HepG2 (cell line): ENCODE measurements around the gene CHIC2. TPM values are rescaled to one million over a fixed set of nuclear protein-coding genes. Genes with fewer than 3 reads are reported as not detected.

Source experiments
- ATAC-seq: fragments of 200-7000 bp; cut with Tn5 transposase; 3 replicates; pipeline ENCODE4 v1.9.1; 2020; ENCODE audit warnings: mild to moderate bottlenecking, moderate library complexity
- BruUV-seq: library from RNA; stranded (reverse); fragments of 400-500 nt; replicated peaks from 2 replicates; lab custom pipeline; 2021; lab: Mats Ljungman, UMichigan
- CTCF ChIA-PET: fragments of 300-600 bp; formaldehyde crosslinking; extraction: SDS; loops from one replicate; lab custom pipeline; 2021; ENCODE audit warnings: low total read pairs, inconsistent platforms, low intra/inter-chr PET ratio; lab: Yijun Ruan, JAX
- POLR2A ChIA-PET: fragments of 350-600 bp; sonication (Branson Sonifier 250); formaldehyde crosslinking; loops from one replicate; lab custom pipeline; 2020; ENCODE audit warnings: antibody characterized with exemption, inconsistent platforms; lab: Yijun Ruan, JAX
- DNase-seq: peaks from one replicate; pipeline ENCODE4 v3.0.0-alpha.2; 2015; ENCODE audit warnings: low spot score
- FAIRE-seq: peaks from 3 replicates; lab custom pipeline; 2011; peaks lifted over from hg19 to GRCh38; lab: Jason Lieb, UNC
- H2AFZ ChIP-seq: one replicate; pipeline ENCODE4 v1.6.1; 2011; ENCODE audit warnings: low read length, inconsistent platforms
- H3K27ac ChIP-seq: fragments of 300-600 bp; 3 replicates; pipeline ENCODE4 v1.8.0; 2011; ENCODE audit warnings: mixed run types, mild to moderate bottlenecking, mixed read lengths, low read length, inconsistent platforms; ENCODE audit not compliant: insufficient read depth; ENCODE audit errors: extremely low read length
- H3K27me3 ChIP-seq, 2 experiments: fragments of 200-600 bp in 1 of 2; 2 replicates in 1 of 2; 3 replicates in 1 of 2; pipeline versions ENCODE4 v1.6.0 to v1.8.0; 2011; ENCODE audit warnings: low read length in 2 of 2, mild to moderate bottlenecking in 2 of 2, moderate library complexity in 2 of 2, inconsistent platforms in 1 of 2; ENCODE audit not compliant: insufficient read depth in 2 of 2, control insufficient read depth in 1 of 2
- H3K36me3 ChIP-seq, 2 experiments: fragments of 200-600 bp in 1 of 2; replicated peaks in 1 of 2; 2 replicates in 1 of 2; 3 replicates in 1 of 2; pipeline versions ENCODE4 v1.5.1 to v1.8.0; 2011; ENCODE audit warnings: low read length in 2 of 2, inconsistent platforms in 1 of 2; ENCODE audit not compliant: insufficient read depth in 2 of 2, control insufficient read depth in 1 of 2
- H3K4me1 ChIP-seq: 2 replicates; pipeline ENCODE4 v1.5.1; 2012; ENCODE audit warnings: low read length, inconsistent platforms; ENCODE audit not compliant: insufficient read depth
- H3K4me2 ChIP-seq: 2 replicates; pipeline ENCODE4 v1.6.0; 2011; ENCODE audit warnings: low read depth, low read length, inconsistent platforms
- H3K4me3 ChIP-seq, 3 experiments: fragments of 200-600 bp in 1 of 3; sonication (generic), shearing (Covaris generic) in 1 of 3; replicated peaks in 1 of 3; 2 replicates each; pipeline ENCODE4 v1.5.1; 2011 to 2016; ENCODE audit warnings: low read length in 3 of 3, inconsistent platforms in 2 of 3, low read depth in 2 of 3, mild to moderate bottlenecking in 2 of 3, control low read depth in 1 of 3, mixed read lengths in 1 of 3; ENCODE audit not compliant: insufficient read depth in 1 of 3
- H3K79me2 ChIP-seq: one replicate; pipeline ENCODE4 v1.6.1; 2011; ENCODE audit warnings: low read length, inconsistent platforms; ENCODE audit not compliant: insufficient read depth
- H3K9ac ChIP-seq: 2 replicates; pipeline ENCODE4 v1.6.0; 2011; ENCODE audit warnings: mild to moderate bottlenecking, low read depth, low read length, inconsistent platforms; ENCODE audit not compliant: insufficient read depth
- H3K9me3 ChIP-seq: 2 replicates; pipeline ENCODE4 v1.5.1; 2012; ENCODE audit warnings: mild to moderate bottlenecking, low read length
- H4K20me1 ChIP-seq: 2 replicates; pipeline ENCODE4 v1.6.0; 2011; ENCODE audit warnings: inconsistent platforms, mild to moderate bottlenecking, low read length, moderate library complexity; ENCODE audit not compliant: insufficient read depth
- ARNTL ChIP-seq: sonication (generic); formaldehyde crosslinking; IDR thresholded peaks from 2 replicates; pipeline ENCODE4 v1.4.0; 2020; ENCODE audit warnings: mild to moderate bottlenecking, missing genetic modification reagents
- EHMT2 ChIP-seq: fragments of 200-600 bp; sonication (generic); IDR thresholded peaks from 2 replicates; pipeline ENCODE4 v1.7.0; 2017; ENCODE audit warnings: antibody characterized with exemption, low read depth, low read length, borderline replicate concordance
- PRDM4 ChIP-seq: sonication (generic); formaldehyde crosslinking; IDR thresholded peaks from 2 replicates; pipeline ENCODE4 v1.9.0; 2021; ENCODE audit warnings: missing genetic modification reagents, borderline replicate concordance
- PRPF4 ChIP-seq: fragments of 200-400 bp; formaldehyde crosslinking; IDR thresholded peaks from 2 replicates; pipeline ENCODE4 v1.6.1; 2016; ENCODE audit warnings: low read length, low read depth; ENCODE audit not compliant: poor library complexity, severe bottlenecking
- SMC3 ChIP-seq: IDR thresholded peaks from 2 replicates; pipeline ENCODE4 v1.6.1; 2011; ENCODE audit warnings: low read length, improper control_type of control experiment
- ZBTB8A ChIP-seq: sonication (generic); formaldehyde crosslinking; IDR thresholded peaks from 2 replicates; pipeline ENCODE4 v1.4.0; 2020; ENCODE audit warnings: mild to moderate bottlenecking, low read depth, missing genetic modification reagents, borderline replicate concordance
- ZNF232 ChIP-seq: sonication (generic); formaldehyde crosslinking; IDR thresholded peaks from 2 replicates; pipeline ENCODE4 v1.4.0; 2020; ENCODE audit warnings: missing genetic modification reagents, borderline replicate concordance
- ZNF235 ChIP-seq: sonication (generic); formaldehyde crosslinking; IDR thresholded peaks from 2 replicates; pipeline ENCODE4 v1.8.1; 2023; ENCODE audit warnings: mild to moderate bottlenecking, missing genetic modification reagents, borderline replicate concordance
- ZNF260 ChIP-seq: sonication (generic); formaldehyde crosslinking; IDR thresholded peaks from 2 replicates; pipeline ENCODE4 v1.4.0; 2020; ENCODE audit warnings: missing genetic modification reagents, low read depth, mild to moderate bottlenecking, borderline replicate concordance
- ZNF780A ChIP-seq: sonication (generic); formaldehyde crosslinking; IDR thresholded peaks from 2 replicates; pipeline ENCODE4 v1.8.0; 2022; ENCODE audit warnings: mild to moderate bottlenecking, missing genetic modification reagents, moderate library complexity
- WGBS: methylation state at CpG from one replicate; pipeline ENCODE4 v1.1.6; 2017; ENCODE audit warnings: low lambda C conversion rate; 5-methylcytosine and 5-hydroxymethylcytosine counted together
- in situ Hi-C: cut with HindIII; loops from 2 replicates; pipeline ENCODE4 v1.10.0; 2017; ENCODE audit warnings: low pct_unique_long_range_greater_than_20kb; ENCODE audit not compliant: extremely low pct_ligation_motif_present
- intact Hi-C: fragments of 100-400 bp; cut with micrococcal nuclease; formaldehyde crosslinking; loops from one replicate; pipeline ENCODE4 v1.10.0; 2022; ENCODE audit not compliant: unreplicated experiment
- polyA plus RNA-seq, 8 experiments: library from polyadenylated mRNA; depleted of rRNA in 3 of 8; stranded (reverse) in 7 of 8; unstranded in 1 of 8; fragments of >200 nt; fragmentation: Illumina TruSeq in 4 of 8; extraction: Trizol in 4 of 8; gene quantifications; 2 replicates each; pipeline versions ENCODE4 v1.2.1 to v1.2.3, GENCODE V29; 2011 to 2016; ENCODE audit warnings: low read depth in 4 of 8, missing spikeins in 1 of 8, mixed read lengths in 1 of 8; ENCODE audit not compliant: insufficient read depth in 1 of 8
- total RNA-seq, 5 experiments: library from RNA; depleted of rRNA; stranded (reverse); fragments of >200 nt; fragmentation: Illumina TruSeq; extraction: Trizol; gene quantifications; 2 replicates each; pipeline ENCODE4 v1.2.3, GENCODE V29; 2016; ENCODE audit warnings: low read depth in 1 of 5

Gene CHIC2
- total and polyA plus RNA-seq, 2 of the 13 experiments (the other 11 are each of a cell fraction or from before 2014, with no cell fraction given), result 10.0 to 17.2 TPM

GRCh38 chr4:54103190-54103574, 38.8 kb upstream of the CHIC2 start:
- Histone ChIP-seq H3K9me3 (no peaks in the 10 kb centered on the region), H4K20me1 (no peaks in the 10 kb centered on the region), H2AFZ (no peak overlapping the region), H3K9ac (no peak overlapping the region), H3K79me2 (no peaks in the 10 kb centered on the region), H3K4me3 (no peak overlapping the region), H3K27me3 (peaks cover 8 to 74% of the 10 kb centered on the region in 2 experiments), H3K4me2 (no peak overlapping the region), H3K36me3 (no peaks in the 10 kb centered on the region), H3K4me1 (peaks cover 30% of the 10 kb centered on the region), H3K27ac (no peak overlapping the region)
- ChIA-PET POLR2A (no interaction called here), CTCF (no interaction called here)
- FAIRE-seq (no peak), DNase-seq (no peak), ATAC-seq (no peak)
- TF ChIP-seq EHMT2 (no peak), ZNF235 (CRISPR knock-in tag) (no peak), ARNTL (CRISPR knock-in tag) (no peak), ZNF260 (CRISPR knock-in tag) (no peak), ZBTB8A (no peak), ZNF780A (no peak), ZNF232 (CRISPR knock-in tag) (no peak), PRPF4 (no peak), SMC3 (no peak)
- intact Hi-C loops, result loop anchor here (2.0 kb wide), 1 partner anchor 172 kb away; no protein-coding TSS in a partner anchor
- 64% methylated on average over 8 of the region's 8 CpGs for WGBS
- no TSS peak for BruUV-seq
- in situ Hi-C loops, result no loop called here

DNA sequence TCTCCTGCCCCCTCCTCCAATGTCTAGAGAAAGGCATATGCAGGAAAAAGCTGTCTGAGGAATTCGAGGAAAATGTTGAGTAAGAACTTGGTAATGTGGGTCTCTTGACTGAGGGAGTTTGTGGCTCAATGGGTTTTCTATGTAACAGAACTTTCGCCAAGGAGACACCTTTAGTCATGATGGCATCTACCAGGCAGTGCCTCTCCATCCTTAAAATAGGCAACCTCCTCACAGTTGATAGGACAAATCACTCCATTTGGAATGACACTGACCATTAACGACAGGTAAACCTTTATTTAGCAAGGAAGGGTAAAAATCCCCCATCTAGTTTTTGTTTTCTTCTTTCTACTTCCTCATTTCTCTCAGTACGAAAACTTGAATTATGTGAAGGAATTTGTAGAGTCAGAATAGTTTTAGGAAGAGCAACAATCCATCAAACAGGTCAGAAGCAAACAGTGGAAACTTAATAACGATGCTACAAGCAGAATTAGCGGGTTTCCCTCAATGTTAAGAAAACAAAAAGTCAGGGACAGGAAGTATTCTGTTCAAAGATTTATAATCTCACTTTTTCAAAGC, 38.2 kb upstream of the CHIC2 start:
- intact Hi-C loops (loop anchor here (2.0 kb wide), 1 partner anchor 172 kb away; no protein-coding TSS in a partner anchor), in situ Hi-C loops (no loop called here)
- Histone ChIP-seq H3K9ac (no peak overlapping the region), H3K4me3 (no peak overlapping the region), H3K27me3 (peaks cover 8 to 76% of the 10 kb centered on the region in 2 experiments), H3K4me2 (no peak overlapping the region), H4K20me1 (no peaks in the 10 kb centered on the region), H3K79me2 (no peaks in the 10 kb centered on the region), H3K9me3 (no peaks in the 10 kb centered on the region), H3K36me3 (no peaks in the 10 kb centered on the region), H2AFZ (no peak overlapping the region), H3K4me1 (peaks cover 30% of the 10 kb centered on the region), H3K27ac (no peak overlapping the region)
- BruUV-seq, result no TSS peak
- POLR2A ChIA-PET, result no interaction called here
- DNase-seq (no peak), FAIRE-seq (no peak), ATAC-seq (no peak)
- 34% methylated on average over 6 of the region's 6 CpGs for WGBS
- CTCF ChIA-PET, result no interaction called here
- TF ChIP-seq PRDM4, result no peak
